Fibroblast of pulmonary artery (primary cell): Measurements from ENCODE around the gene NOL3.
A peak's percentile ranks its signal among the peaks of the same experiment; 100 is the strongest.

Source experiments
- DNase-seq: peaks from one replicate; pipeline ENCODE4 v3.0.0-alpha.2; 2010; ENCODE audit warnings: low read depth
- H3K4me3 ChIP-seq: replicated peaks from 2 replicates; pipeline ENCODE4 v1.5.1; 2011; ENCODE audit warnings: low read depth, mild to moderate bottlenecking, control low read depth, low read length, moderate library complexity
- TF ChIP-seq, protein P1 (sequence below): IDR thresholded peaks from 2 replicates; pipeline ENCODE4 v1.5.1; 2011; ENCODE audit warnings: mild to moderate bottlenecking, control low read depth, low read length, inconsistent platforms; ENCODE audit errors: missing control alignments

NOL3 gene

DNA sequence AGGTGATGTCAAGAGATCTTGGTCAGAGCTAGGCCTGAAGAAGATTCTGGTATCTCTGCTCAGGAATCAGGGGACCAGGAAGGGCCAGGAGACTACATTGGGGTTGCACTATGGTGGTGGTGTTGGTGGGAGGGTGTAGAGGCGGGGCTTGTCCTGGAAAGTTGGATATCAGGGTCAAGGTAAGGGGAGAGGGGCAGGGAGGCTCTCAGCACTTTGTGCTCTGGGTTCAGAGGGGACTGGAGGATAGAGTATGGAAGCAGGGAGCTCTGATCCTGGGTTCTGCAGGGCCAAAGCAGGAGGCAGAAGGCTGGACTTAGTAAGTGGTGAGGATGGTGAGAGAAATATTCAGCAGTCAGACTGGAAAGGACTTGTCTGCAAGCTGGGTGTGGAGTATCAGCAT lies 3.0 kb downstream of the NOL3 start:
- peak overlapping the region; percentile 52 for H3K4me3 ChIP-seq
- DNase-seq, result no peak
- TF ChIP-seq, protein P1, sequence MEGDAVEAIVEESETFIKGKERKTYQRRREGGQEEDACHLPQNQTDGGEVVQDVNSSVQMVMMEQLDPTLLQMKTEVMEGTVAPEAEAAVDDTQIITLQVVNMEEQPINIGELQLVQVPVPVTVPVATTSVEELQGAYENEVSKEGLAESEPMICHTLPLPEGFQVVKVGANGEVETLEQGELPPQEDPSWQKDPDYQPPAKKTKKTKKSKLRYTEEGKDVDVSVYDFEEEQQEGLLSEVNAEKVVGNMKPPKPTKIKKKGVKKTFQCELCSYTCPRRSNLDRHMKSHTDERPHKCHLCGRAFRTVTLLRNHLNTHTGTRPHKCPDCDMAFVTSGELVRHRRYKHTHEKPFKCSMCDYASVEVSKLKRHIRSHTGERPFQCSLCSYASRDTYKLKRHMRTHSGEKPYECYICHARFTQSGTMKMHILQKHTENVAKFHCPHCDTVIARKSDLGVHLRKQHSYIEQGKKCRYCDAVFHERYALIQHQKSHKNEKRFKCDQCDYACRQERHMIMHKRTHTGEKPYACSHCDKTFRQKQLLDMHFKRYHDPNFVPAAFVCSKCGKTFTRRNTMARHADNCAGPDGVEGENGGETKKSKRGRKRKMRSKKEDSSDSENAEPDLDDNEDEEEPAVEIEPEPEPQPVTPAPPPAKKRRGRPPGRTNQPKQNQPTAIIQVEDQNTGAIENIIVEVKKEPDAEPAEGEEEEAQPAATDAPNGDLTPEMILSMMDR, result no peak

DNA sequence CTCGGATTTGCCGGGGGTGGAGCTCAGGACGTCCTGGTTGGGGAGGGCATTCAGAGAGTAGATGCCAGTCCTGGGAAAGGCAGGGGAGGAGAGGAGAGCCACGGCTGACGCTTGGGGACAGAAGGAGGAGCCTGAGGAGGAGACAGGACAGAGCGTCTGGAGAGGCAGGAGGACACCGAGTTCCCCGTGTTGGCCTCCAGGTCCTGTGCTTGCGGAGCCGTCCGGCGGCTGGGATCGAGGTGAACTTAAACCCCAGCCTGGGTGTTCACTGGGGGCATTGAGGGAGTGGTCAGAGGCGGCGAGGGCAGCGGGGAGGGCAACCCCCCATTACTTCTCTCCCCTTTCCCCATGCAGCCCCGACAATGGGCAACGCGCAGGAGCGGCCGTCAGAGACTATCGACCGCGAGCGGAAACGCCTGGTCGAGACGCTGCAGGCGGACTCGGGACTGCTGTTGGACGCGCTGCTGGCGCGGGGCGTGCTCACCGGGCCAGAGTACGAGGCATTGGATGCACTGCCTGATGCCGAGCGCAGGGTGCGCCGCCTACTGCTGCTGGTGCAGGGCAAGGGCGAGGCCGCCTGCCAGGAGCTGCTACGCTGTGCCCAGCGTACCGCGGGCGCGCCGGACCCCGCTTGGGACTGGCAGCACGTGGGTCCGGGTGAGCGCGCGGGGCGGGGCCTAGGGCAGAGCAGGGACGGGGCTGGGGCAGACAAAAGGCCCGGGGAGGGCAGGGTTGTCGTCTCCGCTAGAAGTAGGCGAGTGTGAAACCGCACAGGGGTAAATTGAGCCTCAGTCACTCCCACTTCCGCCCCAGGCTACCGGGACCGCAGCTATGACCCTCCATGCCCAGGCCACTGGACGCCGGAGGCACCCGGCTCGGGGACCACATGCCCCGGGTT lies 3.7 kb downstream of the NOL3 start:
- TF ChIP-seq, protein P1, result peak; percentile 27
- H3K4me3 ChIP-seq, result peak overlapping the region; percentile 52
- DNase-seq, result peak; percentile 85

DNA sequence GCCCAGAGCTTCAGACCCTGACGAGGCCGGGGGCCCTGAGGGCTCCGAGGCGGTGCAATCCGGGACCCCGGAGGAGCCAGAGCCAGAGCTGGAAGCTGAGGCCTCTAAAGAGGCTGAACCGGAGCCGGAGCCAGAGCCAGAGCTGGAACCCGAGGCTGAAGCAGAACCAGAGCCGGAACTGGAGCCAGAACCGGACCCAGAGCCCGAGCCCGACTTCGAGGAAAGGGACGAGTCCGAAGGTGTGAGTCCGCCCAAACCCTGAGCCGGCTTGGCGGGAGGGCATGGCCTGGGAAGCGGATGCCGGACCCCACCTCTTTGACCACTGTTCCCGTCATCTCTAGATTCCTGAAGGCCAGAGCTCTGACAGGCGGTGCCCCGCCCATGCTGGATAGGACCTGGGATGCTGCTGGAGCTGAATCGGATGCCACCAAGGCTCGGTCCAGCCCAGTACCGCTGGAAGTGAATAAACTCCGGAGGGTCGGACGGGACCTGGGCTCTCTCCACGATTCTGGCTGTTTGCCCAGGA lies 4.4 kb downstream of the NOL3 start:
- H3K4me3 ChIP-seq, result peak overlapping the region; percentile 52
- TF ChIP-seq, protein P1, result no peak
- no peak for DNase-seq

DNA sequence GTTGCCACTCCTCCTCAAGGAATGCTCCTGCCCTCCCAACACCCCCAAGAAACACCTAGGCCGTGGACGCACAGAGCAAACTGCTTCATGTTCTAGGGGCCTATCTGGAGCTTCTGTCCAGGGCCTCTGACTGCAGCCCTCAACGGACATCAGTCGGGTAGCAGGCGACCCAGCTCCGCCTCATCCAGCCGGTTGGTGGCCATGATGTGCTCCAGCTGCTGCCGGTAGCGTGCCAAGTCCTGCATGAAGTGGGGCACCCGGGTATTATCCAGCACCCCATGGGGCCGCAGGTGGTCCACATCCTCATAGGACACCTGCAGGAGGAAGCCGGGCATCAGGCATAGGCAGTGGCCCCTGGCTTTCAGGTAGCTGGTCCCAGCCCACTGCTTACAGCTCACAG lies 6.3 kb downstream of the NOL3 start:
- TF ChIP-seq, protein P1, result no peak
- H3K4me3 ChIP-seq, result no peak overlapping the region
- DNase-seq, result no peak

DNA sequence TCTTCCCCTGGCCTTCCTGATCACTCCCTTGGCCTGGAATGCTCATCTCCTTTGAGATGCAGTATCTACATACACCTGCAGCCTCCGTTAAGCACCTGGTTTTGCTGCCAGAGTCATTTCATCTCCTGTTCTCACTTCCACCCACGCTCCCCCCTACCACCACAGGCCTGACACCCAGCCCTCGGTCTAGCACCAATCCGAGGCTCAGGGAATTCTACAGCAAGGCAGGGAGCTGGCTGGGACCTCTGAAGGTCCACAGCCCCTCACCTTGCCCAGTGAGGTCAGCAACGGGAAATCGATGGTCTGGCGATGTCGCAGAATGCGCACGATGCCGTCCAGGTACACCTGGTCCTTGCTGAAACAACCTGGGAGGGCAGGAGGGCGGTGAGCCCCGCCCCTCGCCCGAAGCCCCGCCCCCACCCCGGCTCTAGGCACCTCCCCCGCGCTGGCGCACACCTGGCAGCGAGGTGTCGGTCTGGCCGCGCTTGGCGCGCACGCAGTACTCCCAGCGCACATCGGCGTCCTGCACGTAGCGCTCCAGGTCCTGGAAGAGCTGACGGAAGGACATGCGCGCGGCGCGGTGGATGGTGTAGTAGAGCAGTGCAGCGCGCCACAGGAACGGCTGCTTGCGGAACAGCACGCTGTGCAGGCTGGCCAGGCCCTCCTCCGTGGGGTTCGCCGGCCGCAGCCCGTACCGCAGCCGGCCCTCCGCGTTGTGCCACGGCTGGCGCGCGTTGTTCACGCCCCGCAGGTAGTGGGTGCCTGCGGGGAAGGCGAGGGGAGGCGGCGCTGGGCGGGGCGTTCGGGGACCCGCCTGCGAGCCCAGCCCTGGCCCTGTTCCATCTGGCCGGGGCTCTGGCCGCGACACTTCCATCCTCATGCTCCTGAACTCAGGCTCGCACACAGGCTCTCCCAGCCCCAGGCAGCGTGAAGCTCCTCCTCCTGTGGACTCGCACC lies 7.7 kb downstream of the NOL3 start:
- H3K4me3 ChIP-seq, result peak overlapping the region; percentile 17
- peak; percentile 59 for DNase-seq
- TF ChIP-seq, protein P1, result no peak

DNA sequence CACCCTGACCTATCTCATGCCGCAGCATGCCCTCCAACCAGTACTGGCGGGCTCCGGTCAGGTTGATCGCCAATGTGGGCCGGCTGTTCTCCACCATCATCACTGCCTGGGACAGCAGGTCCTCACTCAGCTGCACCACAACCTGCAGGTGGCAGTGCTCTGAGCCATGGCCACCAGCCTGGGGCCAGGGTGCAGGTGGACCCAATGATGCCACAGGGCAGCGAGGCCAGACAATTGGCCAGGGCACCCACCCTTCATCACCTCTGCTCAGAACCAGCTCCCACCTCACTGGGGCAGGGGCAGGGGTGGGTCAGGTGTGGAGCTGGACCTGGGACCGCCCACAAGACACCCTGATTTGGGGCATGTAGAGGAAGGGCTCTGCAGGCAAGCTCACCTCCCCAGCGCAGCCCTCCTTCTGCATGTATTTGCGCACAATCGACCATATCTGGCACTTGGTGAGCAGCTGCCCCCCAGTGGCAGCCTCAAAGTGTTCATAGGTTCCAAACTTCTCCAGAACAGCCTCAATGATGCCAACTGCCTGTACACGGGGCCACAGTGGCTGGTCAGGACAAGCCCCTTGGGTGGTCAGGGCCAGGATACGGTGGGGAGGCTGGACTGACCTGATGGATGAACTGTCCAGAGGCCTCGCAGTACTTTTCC lies 9.2 kb downstream of the NOL3 start:
- no peak overlapping the region for H3K4me3 ChIP-seq
- TF ChIP-seq, protein P1, result no peak
- no peak for DNase-seq
